GM12878 (cell line): ENCODE data around the gene CHD5. TPM values are rescaled to one million over a fixed set of nuclear protein-coding genes. Genes with fewer than 3 reads are reported as not detected.

ENCODE experiments used
- ATAC-seq: fragments of 200-7000 bp; cut with Tn5 transposase; 3 replicates; pipeline ENCODE4 v1.9.1; 2020; ENCODE audit warnings: mild to moderate bottlenecking, moderate library complexity
- BruUV-seq: library from RNA; stranded (reverse); fragments of 400-500 nt; replicated peaks from 2 replicates; lab custom pipeline; 2021; lab: Mats Ljungman, UMichigan
- CTCF ChIA-PET: fragments of 300-600 bp; sonication (Branson Sonifier 250); formaldehyde crosslinking; extraction: SDS; loops from one replicate; lab custom pipeline; 2021; ENCODE audit warnings: inconsistent platforms; lab: Yijun Ruan, JAX
- POLR2A ChIA-PET: fragments of 350-600 bp; formaldehyde crosslinking; extraction: SDS; loops from one replicate; lab custom pipeline; 2021; ENCODE audit warnings: inconsistent platforms; lab: Charles Lee
- RAD21 ChIA-PET: fragments of 300-600 bp; sonication (Branson Sonifier 250); formaldehyde crosslinking; loops from one replicate; lab custom pipeline; 2023; ENCODE audit warnings: antibody characterized with exemption; ENCODE audit not compliant: unreplicated experiment; lab: Charles Lee
- SMC1A ChIA-PET: fragments of 300-600 bp; sonication (Branson Sonifier 250); formaldehyde crosslinking; loops from one replicate; lab custom pipeline; 2023; ENCODE audit not compliant: unreplicated experiment, uncharacterized antibody; lab: Charles Lee
- DNase-seq: peaks from one replicate; pipeline ENCODE4 v3.0.0-alpha.2; 2011; ENCODE audit warnings: low read depth, low spot score
- FAIRE-seq: peaks from 3 replicates; lab custom pipeline; 2011; peaks lifted over from hg19 to GRCh38; lab: Jason Lieb, UNC
- H2AFZ ChIP-seq: 2 replicates; pipeline ENCODE4 v1.6.0; 2011; ENCODE audit warnings: low read depth, low read length, control low read depth; ENCODE audit not compliant: control insufficient read depth
- H3K27ac ChIP-seq: 2 replicates; pipeline ENCODE4 v1.5.1; 2011; ENCODE audit warnings: control low read depth; ENCODE audit not compliant: control insufficient read depth, insufficient read depth
- H3K27me3 ChIP-seq, 2 experiments: replicated peaks in 1 of 2; 2 replicates each; pipeline versions ENCODE4 v1.6.0 to v1.6.1; 2011; ENCODE audit warnings: low read length in 1 of 2; ENCODE audit not compliant: control insufficient read depth in 2 of 2, insufficient read depth in 2 of 2
- H3K36me3 ChIP-seq, 2 experiments: 2 replicates each; pipeline ENCODE4 v1.5.1; 2011; ENCODE audit warnings: low read length in 1 of 2; ENCODE audit not compliant: control insufficient read depth in 2 of 2, insufficient read depth in 2 of 2
- H3K4me1 ChIP-seq: 2 replicates; pipeline ENCODE4 v1.6.1; 2011; ENCODE audit warnings: mild to moderate bottlenecking, low read length, moderate library complexity, mixed read lengths; ENCODE audit not compliant: control insufficient read depth, insufficient read depth
- H3K4me2 ChIP-seq: 2 replicates; pipeline ENCODE4 v1.6.0; 2011; ENCODE audit warnings: control low read depth; ENCODE audit not compliant: control insufficient read depth, insufficient read depth
- H3K4me3 ChIP-seq: fragments of 200-600 bp; sonication (generic); 2 replicates; pipeline ENCODE4 v1.5.1; 2016
- H3K79me2 ChIP-seq: 2 replicates; pipeline ENCODE4 v1.6.0; 2011; ENCODE audit warnings: low read length; ENCODE audit not compliant: control insufficient read depth, insufficient read depth
- H3K9ac ChIP-seq: 2 replicates; pipeline ENCODE4 v1.8.0; 2011; ENCODE audit warnings: low read length, control low read depth, mixed read lengths; ENCODE audit not compliant: control insufficient read depth, insufficient read depth
- H3K9me3 ChIP-seq: replicated peaks from 3 replicates; pipeline ENCODE4 v1.5.1; 2011; ENCODE audit warnings: mild to moderate bottlenecking, low read length; ENCODE audit not compliant: control insufficient read depth, insufficient read depth
- H4K20me1 ChIP-seq: 2 replicates; pipeline ENCODE4 v1.6.0; 2011; ENCODE audit not compliant: control insufficient read depth, insufficient read depth
- BRCA1 ChIP-seq: IDR thresholded peaks from 2 replicates; pipeline ENCODE4 v1.6.1; 2011; ENCODE audit warnings: low read depth, low read length, improper control_type of control experiment
- CHD1 ChIP-seq: IDR thresholded peaks from 2 replicates; pipeline ENCODE4 v1.6.1; 2012; ENCODE audit warnings: low read depth, low read length, improper control_type of control experiment
- EGR1 ChIP-seq, 2 experiments: IDR thresholded peaks; 1 replicate in 1 of 2; 2 replicates in 1 of 2; pipeline ENCODE4 v1.6.1; 2011 to 2012; ENCODE audit warnings: low read depth in 2 of 2, low read length in 2 of 2, borderline replicate concordance in 1 of 2, mild to moderate bottlenecking in 1 of 2, moderate library complexity in 1 of 2
- FOXK2 ChIP-seq: fragments of 450-650 bp; IDR thresholded peaks from 2 replicates; pipeline ENCODE4 v1.6.1; 2017; ENCODE audit warnings: mild to moderate bottlenecking, moderate library complexity
- NR2F1 ChIP-seq: fragments of 450-650 bp; conservative IDR thresholded peaks from 2 replicates; pipeline ENCODE4 v1.6.1; 2017; ENCODE audit warnings: mild to moderate bottlenecking
- NRF1 ChIP-seq: conservative IDR thresholded peaks from 2 replicates; pipeline ENCODE4 v1.6.1; 2011; ENCODE audit warnings: mild to moderate bottlenecking, low read depth, low read length, improper control_type of control experiment
- PAX8 ChIP-seq: fragments of 450-650 bp; IDR thresholded peaks from 2 replicates; pipeline ENCODE4 v1.6.1; 2017; ENCODE audit warnings: mild to moderate bottlenecking, moderate library complexity
- RFX5 ChIP-seq: IDR thresholded peaks from 2 replicates; pipeline ENCODE4 v1.6.1; 2011; ENCODE audit warnings: low read depth, low read length, improper control_type of control experiment
- STAT1 ChIP-seq: fragments of 450-650 bp; conservative IDR thresholded peaks from 2 replicates; pipeline ENCODE4 v1.6.1; 2014; ENCODE audit warnings: antibody characterized with exemption, mild to moderate bottlenecking
- TAF1 ChIP-seq: IDR thresholded peaks from 2 replicates; pipeline ENCODE4 v1.6.1; 2011; ENCODE audit warnings: mild to moderate bottlenecking, low read depth, low read length, borderline replicate concordance
- YBX1 ChIP-seq: fragments of 450-650 bp; IDR thresholded peaks from 2 replicates; pipeline ENCODE4 v1.6.1; 2016; ENCODE audit warnings: antibody characterized with exemption
- ZNF207 ChIP-seq: fragments of 450-650 bp; IDR thresholded peaks from 2 replicates; pipeline ENCODE4 v1.6.1; 2014; ENCODE audit warnings: antibody characterized with exemption, mild to moderate bottlenecking, borderline replicate concordance
- WGBS: methylation state at CpG from one replicate; pipeline ENCODE4 v1.1.6; 2016; ENCODE audit warnings: low lambda C conversion rate; ENCODE audit not compliant: insufficient replicate concordance, insufficient coverage; ENCODE audit errors: missing lambda C conversion rate; 5-methylcytosine and 5-hydroxymethylcytosine counted together
- in situ Hi-C: fragments of 300-500 bp; cut with MboI; formaldehyde crosslinking; loops from 9 replicates; pipeline ENCODE4 v1.14.3; 2018; ENCODE audit warnings: mixed read lengths
- intact Hi-C: fragments of 100-400 bp; cut with micrococcal nuclease; formaldehyde crosslinking; loops from one replicate; pipeline ENCODE4 v1.14.2; 2022; ENCODE audit not compliant: unreplicated experiment
- polyA plus RNA-seq, 11 experiments: library from polyadenylated mRNA; depleted of rRNA in 4 of 11; unstranded in 6 of 11; stranded (reverse) in 5 of 11; fragments of >200 nt; fragmentation: Nextera tagmentation in 4 of 11; fragmentation: Illumina TruSeq in 1 of 11; extraction: Ambion mirVana in 4 of 11; extraction: Trizol in 1 of 11; gene quantifications; 1 replicate in 1 of 11; 2 replicates in 10 of 11; pipeline versions ENCODE4 v1.2.1 to v1.2.3, GENCODE V29; 2011 to 2016; ENCODE audit warnings: inconsistent platforms in 2 of 11, missing spikeins in 2 of 11, low read depth in 1 of 11
- total RNA-seq, 4 experiments: library from RNA; depleted of rRNA in 3 of 4; stranded (reverse); fragments of >200 nt in 3 of 4; fragmentation: Illumina TruSeq in 1 of 4; extraction: Trizol in 1 of 4; gene quantifications; 2 replicates each; pipeline versions ENCODE4 v1.2.1 to v1.2.3, GENCODE V29; 2013 to 2021
- TF ChIP-seq, protein P1 (sequence below): fragments of 450-650 bp; formaldehyde crosslinking; IDR thresholded peaks from 2 replicates; pipeline ENCODE4 v1.4.0; 2022; ENCODE audit warnings: mild to moderate bottlenecking, moderate library complexity
- TF ChIP-seq, protein P2 (sequence below): fragments of 450-650 bp; IDR thresholded peaks from 2 replicates; pipeline ENCODE4 v1.6.1; 2017; ENCODE audit warnings: mild to moderate bottlenecking, moderate library complexity

Gene CHD5
- total and polyA plus RNA-seq, 10 of the 15 experiments (the other 5 are each of a cell fraction or from before 2014, with no cell fraction given): 0.03 to 0.49 (median 0.13) TPM; not detected in 3

DNA sequence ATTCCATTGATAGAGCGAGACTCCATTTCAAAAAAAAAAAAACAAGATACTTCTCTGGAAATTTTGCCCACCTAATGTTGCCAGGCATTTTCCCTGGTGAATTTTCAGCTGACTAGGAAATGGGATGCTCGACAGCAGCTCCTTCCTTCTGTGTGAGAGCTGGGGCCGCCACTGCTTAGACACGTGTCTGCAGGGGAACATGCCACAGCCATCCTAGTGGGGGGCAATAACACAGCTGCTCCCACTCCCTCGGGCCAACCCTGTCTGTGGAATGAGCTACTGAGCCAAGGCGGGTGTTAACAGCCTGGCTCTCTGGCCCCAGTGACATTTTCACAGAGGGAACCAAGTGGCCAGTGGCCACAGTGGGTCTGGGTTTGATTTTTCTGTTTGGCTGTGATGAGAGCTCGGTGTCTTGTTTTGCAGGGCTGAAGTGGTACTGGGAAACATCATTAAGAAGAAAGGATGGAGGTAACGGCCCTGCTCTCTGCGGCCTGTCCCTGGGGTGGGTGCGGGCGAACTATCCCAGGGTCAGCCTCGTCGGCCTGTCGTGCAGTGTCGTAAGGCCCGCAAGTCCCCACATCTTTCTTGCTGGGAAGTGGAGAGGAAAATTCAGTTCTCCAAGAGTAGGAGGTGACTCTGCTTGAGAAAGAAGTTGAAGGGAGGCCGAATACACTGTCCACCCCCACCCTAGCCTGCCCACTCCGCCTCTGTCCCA lies 95.2 kb downstream of the CHD5 start:
- POLR2A ChIA-PET: no interaction called here
- RAD21 ChIA-PET: no interaction called here
- BruUV-seq: no TSS peak
- in situ Hi-C loops: no loop called here
- H2AFZ ChIP-seq: no peak overlapping the region
- no peaks in the 10 kb centered on the region for H3K4me1 ChIP-seq
- no peaks in the 10 kb centered on the region for H3K79me2 ChIP-seq
- intact Hi-C loops: no loop called here
- H4K20me1 ChIP-seq: no peaks in the 10 kb centered on the region
- H3K27me3 ChIP-seq: no peaks in the 10 kb centered on the region
- H3K9ac ChIP-seq: no peak overlapping the region
- 93% methylated on average over 17 of the region's 18 CpGs for WGBS
- SMC1A ChIA-PET: interaction anchor here (0.6 kb wide), 1 partner anchor 764 kb away, joined by 3 read pairs; no protein-coding TSS in a partner anchor
- FAIRE-seq: no peak
- CTCF ChIA-PET: no interaction called here
- H3K4me2 ChIP-seq: no peak overlapping the region
- ATAC-seq: no peak
- no peak overlapping the region for H3K4me3 ChIP-seq
- H3K9me3 ChIP-seq: no peaks in the 10 kb centered on the region
- H3K36me3 ChIP-seq: peaks cover 9 to 15% of the 10 kb centered on the region in 2 experiments; a peak in 3 of 4 replicates
- no peak for DNase-seq
- no peak overlapping the region for H3K27ac ChIP-seq
- TF ChIP-seq, protein P1, sequence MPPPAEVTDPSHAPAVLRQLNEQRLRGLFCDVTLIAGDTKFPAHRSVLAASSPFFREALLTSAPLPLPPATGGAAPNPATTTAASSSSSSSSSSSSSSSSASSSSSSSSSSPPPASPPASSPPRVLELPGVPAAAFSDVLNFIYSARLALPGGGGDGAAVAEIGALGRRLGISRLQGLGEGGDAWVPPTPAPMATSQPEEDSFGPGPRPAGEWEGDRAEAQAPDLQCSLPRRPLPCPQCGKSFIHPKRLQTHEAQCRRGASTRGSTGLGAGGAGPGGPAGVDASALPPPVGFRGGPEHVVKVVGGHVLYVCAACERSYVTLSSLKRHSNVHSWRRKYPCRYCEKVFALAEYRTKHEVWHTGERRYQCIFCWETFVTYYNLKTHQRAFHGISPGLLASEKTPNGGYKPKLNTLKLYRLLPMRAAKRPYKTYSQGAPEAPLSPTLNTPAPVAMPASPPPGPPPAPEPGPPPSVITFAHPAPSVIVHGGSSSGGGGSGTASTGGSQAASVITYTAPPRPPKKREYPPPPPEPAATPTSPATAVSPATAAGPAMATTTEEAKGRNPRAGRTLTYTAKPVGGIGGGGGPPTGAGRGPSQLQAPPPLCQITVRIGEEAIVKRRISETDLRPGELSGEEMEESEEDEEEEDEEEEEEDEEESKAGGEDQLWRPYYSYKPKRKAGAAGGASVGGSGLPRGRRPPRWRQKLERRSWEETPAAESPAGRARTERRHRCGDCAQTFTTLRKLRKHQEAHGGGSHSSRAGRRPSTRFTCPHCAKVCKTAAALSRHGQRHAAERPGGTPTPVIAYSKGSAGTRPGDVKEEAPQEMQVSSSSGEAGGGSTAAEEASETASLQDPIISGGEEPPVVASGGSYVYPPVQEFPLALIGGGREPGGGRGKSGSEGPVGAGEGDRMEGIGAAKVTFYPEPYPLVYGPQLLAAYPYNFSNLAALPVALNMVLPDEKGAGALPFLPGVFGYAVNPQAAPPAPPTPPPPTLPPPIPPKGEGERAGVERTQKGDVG (CRISPR knock-in tag): no peak
- no peak for TF ChIP-seq RFX5
- no peak for TF ChIP-seq PAX8
- no peak for TF ChIP-seq YBX1
- TF ChIP-seq, protein P2, sequence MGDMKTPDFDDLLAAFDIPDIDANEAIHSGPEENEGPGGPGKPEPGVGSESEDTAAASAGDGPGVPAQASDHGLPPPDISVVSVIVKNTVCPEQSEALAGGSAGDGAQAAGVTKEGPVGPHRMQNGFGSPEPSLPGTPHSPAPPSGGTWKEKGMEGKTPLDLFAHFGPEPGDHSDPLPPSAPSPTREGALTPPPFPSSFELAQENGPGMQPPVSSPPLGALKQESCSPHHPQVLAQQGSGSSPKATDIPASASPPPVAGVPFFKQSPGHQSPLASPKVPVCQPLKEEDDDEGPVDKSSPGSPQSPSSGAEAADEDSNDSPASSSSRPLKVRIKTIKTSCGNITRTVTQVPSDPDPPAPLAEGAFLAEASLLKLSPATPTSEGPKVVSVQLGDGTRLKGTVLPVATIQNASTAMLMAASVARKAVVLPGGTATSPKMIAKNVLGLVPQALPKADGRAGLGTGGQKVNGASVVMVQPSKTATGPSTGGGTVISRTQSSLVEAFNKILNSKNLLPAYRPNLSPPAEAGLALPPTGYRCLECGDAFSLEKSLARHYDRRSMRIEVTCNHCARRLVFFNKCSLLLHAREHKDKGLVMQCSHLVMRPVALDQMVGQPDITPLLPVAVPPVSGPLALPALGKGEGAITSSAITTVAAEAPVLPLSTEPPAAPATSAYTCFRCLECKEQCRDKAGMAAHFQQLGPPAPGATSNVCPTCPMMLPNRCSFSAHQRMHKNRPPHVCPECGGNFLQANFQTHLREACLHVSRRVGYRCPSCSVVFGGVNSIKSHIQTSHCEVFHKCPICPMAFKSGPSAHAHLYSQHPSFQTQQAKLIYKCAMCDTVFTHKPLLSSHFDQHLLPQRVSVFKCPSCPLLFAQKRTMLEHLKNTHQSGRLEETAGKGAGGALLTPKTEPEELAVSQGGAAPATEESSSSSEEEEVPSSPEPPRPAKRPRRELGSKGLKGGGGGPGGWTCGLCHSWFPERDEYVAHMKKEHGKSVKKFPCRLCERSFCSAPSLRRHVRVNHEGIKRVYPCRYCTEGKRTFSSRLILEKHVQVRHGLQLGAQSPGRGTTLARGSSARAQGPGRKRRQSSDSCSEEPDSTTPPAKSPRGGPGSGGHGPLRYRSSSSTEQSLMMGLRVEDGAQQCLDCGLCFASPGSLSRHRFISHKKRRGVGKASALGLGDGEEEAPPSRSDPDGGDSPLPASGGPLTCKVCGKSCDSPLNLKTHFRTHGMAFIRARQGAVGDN: no peak
- TF ChIP-seq EGR1 (IDR thresholded peaks at IDR 0.05; ENCODE audit: borderline replicate concordance in 1 of 2, low read depth in 2 of 2, low read length in 2 of 2): no peak
- no peak for TF ChIP-seq NRF1
- no peak for TF ChIP-seq NR2F1
- no peak for TF ChIP-seq CHD1
- TF ChIP-seq ZNF207: no peak
- no peak for TF ChIP-seq FOXK2
- no peak for TF ChIP-seq BRCA1
- TF ChIP-seq STAT1: no peak
- TF ChIP-seq TAF1: no peak
